HK-2 (cell line): ENCODE data around the gene CAPZB.

Experiments used
- DNase-seq: peaks from one replicate; pipeline ENCODE4 v3.0.0-alpha.2; 2018; ENCODE audit not compliant: unreplicated experiment

Gene CAPZB

GRCh38 chr1:19367584-19368041 is 117.7 kb downstream of the CAPZB start:
- DNase-seq, result no peak

- DNase-seq, result no peak
Measured at GRCh38 chr1:19366599-19367536, 118.5 kb downstream of the CAPZB start.

- DNase-seq, result no peak
Measured at GRCh38 chr1:19365721-19366120, 119.6 kb downstream of the CAPZB start.

- DNase-seq, result no peak
Measured at GRCh38 chr1:19363536-19364152, 121.7 kb downstream of the CAPZB start.

GRCh38 chr1:19361611-19362147 is 123.7 kb downstream of the CAPZB start:
- no peak for DNase-seq

GRCh38 chr1:19360843-19361610 is 124.3 kb downstream of the CAPZB start:
- no peak for DNase-seq

- no peak for DNase-seq
Measured at GRCh38 chr1:19360432-19360831, 124.9 kb downstream of the CAPZB start.

- DNase-seq, result no peak
Measured at GRCh38 chr1:19360016-19360415, 125.3 kb downstream of the CAPZB start.

- DNase-seq, result no peak
Measured at GRCh38 chr1:19359357-19359756, 126.0 kb downstream of the CAPZB start.

GRCh38 chr1:19358710-19359109 is 126.6 kb downstream of the CAPZB start:
- no peak for DNase-seq

- no peak for DNase-seq
Measured at GRCh38 chr1:19357299-19357986, 127.9 kb downstream of the CAPZB start.

GRCh38 chr1:19356266-19356665 is 129.1 kb downstream of the CAPZB start:
- no peak for DNase-seq

- no peak for DNase-seq
Measured at GRCh38 chr1:19354531-19354981, 130.8 kb downstream of the CAPZB start.

GRCh38 chr1:19353596-19353995 is 131.7 kb downstream of the CAPZB start:
- no peak for DNase-seq

GRCh38 chr1:19352839-19353238 is 132.5 kb downstream of the CAPZB start:
- no peak for DNase-seq

- no peak for DNase-seq
Measured at GRCh38 chr1:19351873-19352272, 133.5 kb downstream of the CAPZB start.

- no peak for DNase-seq
Measured at GRCh38 chr1:19350566-19350965, 134.8 kb downstream of the CAPZB start.

- DNase-seq, result no peak
Measured at GRCh38 chr1:19349999-19350398, 135.3 kb downstream of the CAPZB start.

- DNase-seq, result no peak
Measured at GRCh38 chr1:19348441-19349198, 136.7 kb downstream of the CAPZB start.

- no peak for DNase-seq
Measured at GRCh38 chr1:19347533-19348172, 137.7 kb downstream of the CAPZB start.
